ENCODE measurements around the gene KLK14. TPM values are rescaled to one million over a fixed set of nuclear protein-coding genes. Genes with fewer than 3 reads are reported as not detected.

Gene KLK14, protein sequence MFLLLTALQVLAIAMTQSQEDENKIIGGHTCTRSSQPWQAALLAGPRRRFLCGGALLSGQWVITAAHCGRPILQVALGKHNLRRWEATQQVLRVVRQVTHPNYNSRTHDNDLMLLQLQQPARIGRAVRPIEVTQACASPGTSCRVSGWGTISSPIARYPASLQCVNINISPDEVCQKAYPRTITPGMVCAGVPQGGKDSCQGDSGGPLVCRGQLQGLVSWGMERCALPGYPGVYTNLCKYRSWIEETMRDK
- total RNA-seq (2014; rRNA removed; shearing (Covaris generic); ENCODE audit: low replicate concordance) = not detected in 2 replicates

DNA sequence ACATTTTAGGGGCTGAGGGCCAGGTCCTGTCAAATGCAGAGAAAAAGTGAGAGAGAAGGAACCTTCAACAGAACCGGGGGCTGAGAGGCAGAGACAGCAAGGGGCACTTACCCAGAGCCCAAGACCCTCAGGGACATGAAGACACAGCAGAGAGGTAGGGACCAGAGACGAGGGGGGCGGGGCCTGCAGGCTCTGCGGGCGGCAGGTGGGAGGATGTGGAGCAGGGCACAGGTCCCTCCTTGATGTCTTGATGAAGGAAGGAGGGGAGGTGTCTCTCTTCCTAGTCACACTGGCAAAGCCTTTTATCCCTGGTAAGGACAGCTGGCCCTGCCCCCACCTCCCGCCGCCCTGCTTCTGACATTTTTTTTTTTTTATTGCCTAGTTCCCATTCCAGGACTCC is at the start of gene KLK14:
KLK14 (minus strand) TSS at position 277 of the 400 bp plus-strand sequence; CDS start at position 4, 273 bp downstream.
- Histone ChIP-seq H3K9me3 (no peaks in the 10 kb centered on the region), H3K27me3 (no peaks in the 10 kb centered on the region), H3K36me3 (no peaks in the 10 kb centered on the region), H3K4me3 (no peak within 1 kb of the TSS)
- no peak for DNase-seq

DNA sequence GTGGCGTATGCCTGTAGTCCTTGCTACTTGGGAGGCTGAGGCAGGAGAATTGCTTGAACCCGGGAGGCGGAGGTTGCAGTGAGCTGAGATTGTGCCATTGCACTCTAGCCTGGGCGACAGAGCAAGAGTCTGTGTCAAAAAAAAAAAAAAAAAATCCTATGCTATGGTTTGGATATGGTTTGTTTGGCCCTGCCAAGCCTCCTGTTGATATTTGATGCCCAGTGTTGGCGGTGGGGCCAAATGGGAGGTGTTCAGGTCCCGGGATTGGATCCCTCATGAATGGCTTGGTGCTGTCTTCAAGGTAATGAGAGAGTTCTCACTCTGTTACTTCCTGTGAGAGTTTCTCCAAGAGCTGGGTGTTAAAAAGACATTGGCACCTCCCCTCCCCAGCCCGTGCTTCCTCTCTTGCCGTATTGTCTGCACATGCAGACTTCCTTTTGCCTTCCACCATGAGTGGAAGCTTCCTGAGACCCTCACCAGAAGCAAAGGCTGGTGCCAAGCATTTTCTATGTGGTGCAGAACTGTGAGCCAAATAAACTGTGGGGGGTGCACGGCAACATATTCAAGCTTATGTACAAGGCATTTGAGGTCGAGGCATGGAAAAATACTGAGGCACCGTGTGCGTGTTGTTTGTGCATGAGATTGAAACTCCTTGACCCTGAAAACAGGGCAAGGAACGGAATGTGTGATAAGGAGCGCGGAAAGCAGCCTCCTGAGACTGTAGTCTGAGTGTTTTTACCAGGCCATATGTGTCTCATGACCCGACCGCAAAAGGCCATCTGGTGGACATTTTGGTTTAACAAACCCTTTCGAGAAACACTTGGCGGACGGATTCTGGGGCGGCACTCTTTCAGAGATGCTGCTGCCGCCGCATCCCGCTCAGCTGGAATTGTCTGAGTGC is 49.3 kb upstream of the KLK14 start:
- peaks cover 9% of the 10 kb centered on the region for H3K9me3 ChIP-seq
- no peaks in the 10 kb centered on the region for H3K36me3 ChIP-seq
- no peak overlapping the region for H3K4me3 ChIP-seq
- DNase-seq = peak; percentile 35
- H3K27me3 ChIP-seq = peaks cover 7% of the 10 kb centered on the region; the same call in 1 of the 2 replicates

DNA sequence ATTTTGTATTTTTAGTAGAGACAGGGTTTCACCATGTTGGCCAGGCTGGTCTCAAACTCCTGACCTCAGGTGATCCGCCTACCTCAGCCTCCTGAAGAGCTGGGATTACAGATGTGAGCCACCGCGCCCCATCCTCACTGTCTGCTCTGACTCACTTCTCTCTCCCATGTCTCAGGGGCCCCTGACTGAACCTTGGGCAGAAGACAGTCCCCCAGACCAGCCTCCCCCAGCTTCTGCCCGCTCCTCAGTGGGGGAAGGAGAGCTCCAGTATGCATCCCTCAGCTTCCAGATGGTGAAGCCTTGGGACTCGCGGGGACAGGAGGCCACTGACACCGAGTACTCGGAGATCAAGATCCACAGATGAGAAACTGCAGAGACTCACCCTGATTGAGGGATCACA is 47.0 kb upstream of the KLK14 start:
- DNase-seq = no peak
- H3K27me3 ChIP-seq = no peaks in the 10 kb centered on the region; the same call in 1 of the 2 replicates

DNA sequence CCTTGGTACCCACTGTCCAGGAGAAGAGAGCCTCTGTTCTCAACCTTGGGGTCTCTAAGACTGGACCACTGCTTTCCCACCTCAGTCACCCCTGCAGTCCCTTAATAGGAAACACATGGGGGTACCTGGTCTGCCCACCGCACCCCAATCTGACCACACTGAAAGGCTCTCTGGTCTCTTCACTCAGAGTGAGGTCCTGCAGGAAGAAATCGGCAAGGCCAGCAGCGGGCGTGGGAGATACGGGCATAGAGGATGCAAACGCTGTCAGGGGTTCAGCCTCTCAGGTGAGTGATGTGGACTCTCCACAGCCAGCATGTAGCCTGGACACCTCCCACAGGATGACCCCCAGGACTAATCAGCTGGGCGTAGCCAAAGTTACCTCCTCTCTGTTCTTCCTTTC is 45.5 kb upstream of the KLK14 start:
- Histone ChIP-seq H3K4me3 (no peak overlapping the region), H3K36me3 (no peaks in the 10 kb centered on the region), H3K27me3 (no peaks in the 10 kb centered on the region; the same call in 1 of the 2 replicates), H3K9me3 (no peaks in the 10 kb centered on the region)
- DNase-seq = no peak

More for the DNA sequence above, 47.0 kb upstream of the KLK14 start:
- H3K9me3 ChIP-seq = peaks cover 2% of the 10 kb centered on the region; the same call in 1 of the 2 replicates
- H3K4me3 ChIP-seq = no peak overlapping the region
- no peaks in the 10 kb centered on the region for H3K36me3 ChIP-seq

DNA sequence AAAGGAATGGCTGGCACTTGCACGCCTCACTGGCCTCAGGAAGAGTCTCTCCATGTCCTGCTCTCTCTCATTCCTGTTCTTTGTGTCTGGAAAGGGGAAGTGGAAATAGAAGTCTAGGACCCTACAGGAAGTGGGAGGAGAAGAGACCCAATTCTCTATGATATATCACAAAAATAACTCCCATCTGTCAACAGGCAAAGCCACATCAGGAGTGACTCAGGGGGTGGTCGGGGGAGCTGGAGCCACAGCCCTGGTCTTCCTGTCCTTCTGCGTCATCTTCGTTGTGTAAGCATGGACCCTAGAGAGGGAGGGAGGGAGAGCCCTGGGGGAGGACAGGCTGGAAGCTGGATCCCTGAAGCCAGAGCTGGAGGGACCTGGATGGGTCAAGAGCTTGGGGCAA is 45.1 kb upstream of the KLK14 start:
- no peak overlapping the region for H3K4me3 ChIP-seq
- peak; percentile 17 for DNase-seq
- no peaks in the 10 kb centered on the region for H3K9me3 ChIP-seq
- no peaks in the 10 kb centered on the region for H3K36me3 ChIP-seq
- no peaks in the 10 kb centered on the region; the same call in 1 of the 2 replicates for H3K27me3 ChIP-seq

- Histone ChIP-seq H3K4me3 (no peak overlapping the region), H3K27me3 (no peaks in the 10 kb centered on the region; the same call in 1 of the 2 replicates), H3K9me3 (no peaks in the 10 kb centered on the region), H3K36me3 (no peaks in the 10 kb centered on the region)
- DNase-seq = no peak
These were observed 44.3 kb upstream of the KLK14 start for GRCh38 chr19:51127032-51127431.

GRCh38 chr19:51125421-51126075 is 42.9 kb upstream of the KLK14 start:
- Histone ChIP-seq H3K9me3 (no peaks in the 10 kb centered on the region), H3K4me3 (no peak overlapping the region), H3K36me3 (no peaks in the 10 kb centered on the region), H3K27me3 (no peaks in the 10 kb centered on the region; the same call in 1 of the 2 replicates)
- DNase-seq = no peak

DNA sequence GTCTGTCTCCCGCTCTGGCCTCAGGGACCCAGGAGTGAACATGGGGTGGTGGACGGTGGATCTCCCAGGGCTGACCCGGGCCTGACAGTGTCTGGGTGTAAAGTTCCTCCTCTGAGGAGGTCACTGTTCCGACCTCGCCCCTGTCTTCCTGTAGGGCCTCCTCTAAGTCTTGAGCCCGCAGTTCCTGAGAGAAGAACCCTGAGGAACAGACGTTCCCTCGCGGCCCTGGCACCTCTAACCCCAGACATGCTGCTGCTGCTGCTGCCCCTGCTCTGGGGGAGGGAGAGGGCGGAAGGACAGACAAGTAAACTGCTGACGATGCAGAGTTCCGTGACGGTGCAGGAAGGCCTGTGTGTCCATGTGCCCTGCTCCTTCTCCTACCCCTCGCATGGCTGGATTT is 42.0 kb upstream of the KLK14 start, which contains the start of gene SIGLEC9:
SIGLEC9 (plus strand) TSS at position 178 of the 400 bp plus-strand sequence; CDS start at position 247, 69 bp downstream.
- no peaks in the 10 kb centered on the region for H3K36me3 ChIP-seq
- DNase-seq = no peak
- H3K9me3 ChIP-seq = no peaks in the 10 kb centered on the region
- no peak within 1 kb of the TSS for H3K4me3 ChIP-seq
- H3K27me3 ChIP-seq = no peaks in the 10 kb centered on the region; the same call in 1 of the 2 replicates

- H3K27me3 ChIP-seq = no peaks in the 10 kb centered on the region; the same call in 1 of the 2 replicates
- H3K36me3 ChIP-seq = no peaks in the 10 kb centered on the region
- H3K4me3 ChIP-seq = no peak overlapping the region
- DNase-seq = no peak
- H3K9me3 ChIP-seq = no peaks in the 10 kb centered on the region
These were observed 41.5 kb upstream of the KLK14 start for GRCh38 chr19:51124216-51124615.

GRCh38 chr19:51123802-51124201 is 41.1 kb upstream of the KLK14 start:
- no peaks in the 10 kb centered on the region for H3K36me3 ChIP-seq
- no peaks in the 10 kb centered on the region; the same call in 1 of the 2 replicates for H3K27me3 ChIP-seq
- DNase-seq = no peak
- no peaks in the 10 kb centered on the region for H3K9me3 ChIP-seq
- H3K4me3 ChIP-seq = no peak overlapping the region

GRCh38 chr19:51123381-51123800 is 40.7 kb upstream of the KLK14 start:
- H3K27me3 ChIP-seq = peaks cover 2% of the 10 kb centered on the region; the same call in 1 of the 2 replicates
- H3K36me3 ChIP-seq = no peaks in the 10 kb centered on the region
- H3K9me3 ChIP-seq = no peaks in the 10 kb centered on the region
- no peak for DNase-seq
- no peak overlapping the region for H3K4me3 ChIP-seq

DNA sequence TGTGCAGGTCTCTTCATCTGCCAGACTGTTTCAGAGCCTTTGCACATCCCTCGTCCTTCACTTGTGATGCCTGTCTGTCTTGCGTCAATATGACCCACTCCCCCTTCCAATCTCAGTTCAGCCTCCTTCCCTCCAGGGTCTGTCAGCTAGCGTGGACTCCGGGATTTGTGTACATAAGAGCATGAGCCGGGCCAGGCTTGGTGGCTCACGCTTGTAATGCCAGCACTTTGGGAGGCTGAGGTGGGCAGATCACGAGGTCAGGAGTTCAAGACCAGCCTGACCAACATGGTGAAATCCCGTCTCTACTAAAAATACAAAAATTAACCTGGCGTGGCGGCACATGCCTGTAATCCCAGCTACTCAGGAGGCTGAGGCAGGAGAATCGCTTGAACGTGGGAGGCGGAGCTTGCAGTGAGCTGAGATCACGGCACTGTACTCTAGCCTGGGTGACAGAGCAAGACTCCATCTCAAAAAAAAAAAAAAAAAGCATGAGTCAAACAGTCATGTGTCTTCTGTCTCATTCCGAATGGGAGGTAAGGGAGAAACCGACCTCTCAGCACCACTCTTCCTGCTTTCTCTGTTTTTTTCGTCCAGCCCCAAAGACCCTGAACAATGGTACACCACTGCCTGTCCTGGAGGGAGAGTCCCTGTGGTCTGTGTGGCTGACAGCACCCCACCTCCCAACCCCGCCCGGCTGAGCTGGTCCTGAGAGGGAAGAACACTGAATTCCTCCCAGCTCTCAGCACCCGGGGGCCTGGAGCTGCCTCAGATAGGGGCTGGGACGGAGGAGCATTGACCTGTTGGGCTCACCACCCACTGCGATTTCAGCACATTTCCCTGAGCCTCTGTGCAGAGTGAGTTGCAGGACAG is 39.7 kb upstream of the KLK14 start:
- peaks cover 12% of the 10 kb centered on the region for H3K27me3 ChIP-seq
- H3K4me3 ChIP-seq = no peak overlapping the region
- no peaks in the 10 kb centered on the region for H3K36me3 ChIP-seq
- no peaks in the 10 kb centered on the region for H3K9me3 ChIP-seq
- DNase-seq = no peak

GRCh38 chr19:51121257-51121656 is 38.6 kb upstream of the KLK14 start:
- Histone ChIP-seq H3K36me3 (no peaks in the 10 kb centered on the region), H3K9me3 (no peaks in the 10 kb centered on the region), H3K27me3 (peaks cover 22% of the 10 kb centered on the region), H3K4me3 (no peak overlapping the region)
- DNase-seq = no peak

GRCh38 chr19:51120160-51120559 is 37.5 kb upstream of the KLK14 start:
- H3K4me3 ChIP-seq = no peak overlapping the region
- DNase-seq = no peak
- no peaks in the 10 kb centered on the region for H3K36me3 ChIP-seq
- H3K9me3 ChIP-seq = no peaks in the 10 kb centered on the region
- peaks cover 31% of the 10 kb centered on the region for H3K27me3 ChIP-seq

DNA sequence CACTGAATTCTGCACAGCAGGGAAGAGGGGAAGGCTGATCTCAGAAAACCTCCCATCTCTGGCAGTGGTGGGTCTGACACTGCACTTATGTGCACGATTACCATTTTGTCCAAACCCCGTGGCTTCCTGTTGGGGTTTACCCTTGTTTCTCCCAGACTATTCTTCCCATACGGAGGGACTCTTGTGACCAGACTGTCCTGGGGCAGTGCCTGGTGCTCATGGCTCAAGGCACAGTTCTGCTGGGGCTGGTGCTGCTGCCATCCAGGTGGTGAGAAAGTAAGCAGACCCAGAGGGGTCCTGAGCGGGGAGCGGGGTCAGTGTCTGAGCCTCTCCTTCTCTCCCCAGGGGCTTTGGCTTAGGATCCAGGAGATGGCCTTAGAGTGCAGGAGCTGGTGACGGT is 36.9 kb upstream of the KLK14 start:
- Histone ChIP-seq H3K4me3 (no peak overlapping the region), H3K27me3 (peaks cover 34% of the 10 kb centered on the region), H3K9me3 (no peaks in the 10 kb centered on the region), H3K36me3 (no peaks in the 10 kb centered on the region)
- no peak for DNase-seq

DNA sequence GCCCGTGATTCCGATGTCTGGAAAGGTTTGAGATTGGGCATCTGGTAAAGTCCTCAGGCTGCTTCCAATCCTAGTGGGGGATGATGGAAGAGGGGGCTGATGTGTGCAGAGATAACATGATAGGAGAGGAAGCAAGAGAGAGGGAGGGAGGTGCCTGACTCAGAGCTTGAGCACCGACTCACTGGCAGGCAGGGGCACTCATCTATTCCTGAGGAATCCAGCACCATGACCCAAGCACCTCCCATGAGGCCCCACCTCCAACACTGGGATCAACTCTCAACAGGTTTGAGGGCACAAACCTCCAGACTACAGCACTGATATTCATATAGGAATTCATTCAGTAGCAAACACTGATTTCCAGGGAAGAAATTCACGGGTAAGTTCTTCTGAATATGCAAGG is 36.4 kb upstream of the KLK14 start:
- peak; percentile 14 for DNase-seq
- Histone ChIP-seq H3K27me3 (peaks cover 40% of the 10 kb centered on the region), H3K4me3 (no peak overlapping the region)

More for the DNA sequence above, 36.4 kb upstream of the KLK14 start:
- no peaks in the 10 kb centered on the region for H3K36me3 ChIP-seq
- no peaks in the 10 kb centered on the region for H3K9me3 ChIP-seq

All from MG63 (cell line).